Measurements from ENCODE around the gene CFD.

DNA sequence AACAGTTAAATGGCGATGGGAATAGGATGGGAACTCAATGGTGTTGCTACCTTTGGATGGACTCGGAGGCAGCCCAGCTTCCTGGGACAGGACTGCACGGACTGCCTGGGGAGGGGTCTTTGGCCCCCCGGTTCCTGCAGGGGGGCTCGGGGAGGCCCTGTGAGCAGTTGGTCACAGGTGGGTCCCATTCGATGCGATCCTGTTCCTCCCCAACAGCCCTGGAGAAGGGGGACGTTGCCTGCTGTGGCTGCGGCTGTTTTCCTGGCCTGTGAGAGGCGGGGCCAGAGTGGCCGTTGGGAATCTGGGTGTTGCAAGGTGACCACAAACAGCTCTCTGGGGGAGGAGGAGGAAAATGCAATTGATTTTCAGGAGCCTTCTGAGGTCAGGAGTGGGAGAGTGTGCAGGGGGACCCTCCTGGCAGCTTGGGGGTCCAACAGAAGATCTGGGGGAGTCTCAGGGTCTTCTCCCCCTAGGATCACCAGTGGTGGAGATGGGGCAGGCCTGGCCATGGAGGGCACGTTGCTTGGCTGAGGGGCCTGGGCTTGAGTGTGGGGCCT lies 35.8 kb upstream of the CFD start:
- TF ChIP-seq, protein P1, sequence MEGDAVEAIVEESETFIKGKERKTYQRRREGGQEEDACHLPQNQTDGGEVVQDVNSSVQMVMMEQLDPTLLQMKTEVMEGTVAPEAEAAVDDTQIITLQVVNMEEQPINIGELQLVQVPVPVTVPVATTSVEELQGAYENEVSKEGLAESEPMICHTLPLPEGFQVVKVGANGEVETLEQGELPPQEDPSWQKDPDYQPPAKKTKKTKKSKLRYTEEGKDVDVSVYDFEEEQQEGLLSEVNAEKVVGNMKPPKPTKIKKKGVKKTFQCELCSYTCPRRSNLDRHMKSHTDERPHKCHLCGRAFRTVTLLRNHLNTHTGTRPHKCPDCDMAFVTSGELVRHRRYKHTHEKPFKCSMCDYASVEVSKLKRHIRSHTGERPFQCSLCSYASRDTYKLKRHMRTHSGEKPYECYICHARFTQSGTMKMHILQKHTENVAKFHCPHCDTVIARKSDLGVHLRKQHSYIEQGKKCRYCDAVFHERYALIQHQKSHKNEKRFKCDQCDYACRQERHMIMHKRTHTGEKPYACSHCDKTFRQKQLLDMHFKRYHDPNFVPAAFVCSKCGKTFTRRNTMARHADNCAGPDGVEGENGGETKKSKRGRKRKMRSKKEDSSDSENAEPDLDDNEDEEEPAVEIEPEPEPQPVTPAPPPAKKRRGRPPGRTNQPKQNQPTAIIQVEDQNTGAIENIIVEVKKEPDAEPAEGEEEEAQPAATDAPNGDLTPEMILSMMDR (IDR thresholded peaks at IDR 0.05): no peak
- TF ChIP-seq POLR2A (IDR thresholded peaks at IDR 0.05): no peak
